HL-60/S4 (cell line): Measurements from ENCODE around the gene SFXN1.

Experiments used
- in situ Hi-C: fragments of 300-500 bp; cut with MboI; formaldehyde crosslinking; loops from 2 replicates; pipeline ENCODE4 v1.14.3; 2022; ENCODE audit warnings: low sequenced_read_pairs

Gene SFXN1

GRCh38 chr5:175535796-175536195 lies 57.4 kb downstream of the SFXN1 start:
- in situ Hi-C loops, result loop anchor here (5.0 kb wide), 1 partner anchor 162 kb away; no protein-coding TSS in a partner anchor

- in situ Hi-C loops, result loop anchor here (5.0 kb wide), 1 partner anchor 159 kb away; no protein-coding TSS in a partner anchor
Observed at GRCh38 chr5:175538576-175538975, 60.2 kb downstream of the SFXN1 start.

- in situ Hi-C loops, result loop anchor here (5.0 kb wide), 1 partner anchor 157 kb away; no protein-coding TSS in a partner anchor
Observed at GRCh38 chr5:175539936-175540335, 61.6 kb downstream of the SFXN1 start.

DNA sequence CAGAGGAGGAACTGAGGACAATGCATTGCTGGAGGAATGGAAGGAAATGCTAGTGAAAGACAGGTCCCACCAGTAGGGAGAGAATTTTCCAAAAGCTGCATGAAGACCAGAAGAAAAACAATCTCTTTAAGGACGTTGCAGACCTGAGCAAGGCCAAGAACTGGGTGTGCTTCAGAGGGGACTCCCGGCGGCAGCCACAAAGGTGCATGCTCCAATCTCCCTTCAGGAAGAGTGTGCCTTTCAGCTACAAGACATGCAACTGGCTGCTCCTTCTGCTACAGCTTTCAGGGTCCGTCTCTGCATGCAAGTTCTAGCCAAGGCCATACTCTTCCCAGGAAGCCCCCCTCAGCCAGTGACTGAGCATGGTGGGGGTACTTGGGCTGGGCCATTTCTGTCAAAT lies 62.9 kb downstream of the SFXN1 start:
- in situ Hi-C loops, result no loop called here

- in situ Hi-C loops, result no loop called here
Observed at GRCh38 chr5:175542232-175542965, 64.0 kb downstream of the SFXN1 start.

GRCh38 chr5:175542966-175543235 lies 64.5 kb downstream of the SFXN1 start:
- in situ Hi-C loops, result no loop called here

DNA sequence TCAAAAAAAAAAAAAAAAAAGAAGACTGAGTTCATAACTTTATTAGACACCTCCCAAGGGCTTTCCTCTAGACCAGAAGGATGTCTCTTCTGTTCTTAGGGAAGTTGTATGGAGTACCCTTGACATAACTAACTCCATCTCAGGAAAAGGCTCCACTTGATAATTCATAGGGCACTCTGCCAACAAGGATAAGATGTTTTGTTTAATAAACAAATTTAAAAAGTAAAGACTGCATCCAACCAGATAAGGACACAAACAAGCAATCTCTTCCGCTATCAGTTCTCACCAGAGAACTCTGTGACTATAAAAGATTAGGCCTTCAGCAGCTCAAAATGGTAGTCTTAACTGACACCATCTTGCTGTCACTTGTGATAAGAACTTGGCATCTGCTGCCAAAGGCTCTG lies 65.8 kb downstream of the SFXN1 start:
- in situ Hi-C loops, result no loop called here

- in situ Hi-C loops, result no loop called here
Observed at GRCh38 chr5:175544586-175544985, 66.2 kb downstream of the SFXN1 start.

- in situ Hi-C loops, result no loop called here
Observed at GRCh38 chr5:175547842-175548241, 69.5 kb downstream of the SFXN1 start.

- in situ Hi-C loops, result no loop called here
Observed at GRCh38 chr5:175548626-175549311, 70.4 kb downstream of the SFXN1 start.

GRCh38 chr5:175550055-175550805 lies 71.9 kb downstream of the SFXN1 start:
- in situ Hi-C loops, result no loop called here

- in situ Hi-C loops, result no loop called here
Observed at GRCh38 chr5:175551266-175551665, 72.9 kb downstream of the SFXN1 start.

- in situ Hi-C loops, result no loop called here
Observed at GRCh38 chr5:175554296-175554695, 75.9 kb downstream of the SFXN1 start.

DNA sequence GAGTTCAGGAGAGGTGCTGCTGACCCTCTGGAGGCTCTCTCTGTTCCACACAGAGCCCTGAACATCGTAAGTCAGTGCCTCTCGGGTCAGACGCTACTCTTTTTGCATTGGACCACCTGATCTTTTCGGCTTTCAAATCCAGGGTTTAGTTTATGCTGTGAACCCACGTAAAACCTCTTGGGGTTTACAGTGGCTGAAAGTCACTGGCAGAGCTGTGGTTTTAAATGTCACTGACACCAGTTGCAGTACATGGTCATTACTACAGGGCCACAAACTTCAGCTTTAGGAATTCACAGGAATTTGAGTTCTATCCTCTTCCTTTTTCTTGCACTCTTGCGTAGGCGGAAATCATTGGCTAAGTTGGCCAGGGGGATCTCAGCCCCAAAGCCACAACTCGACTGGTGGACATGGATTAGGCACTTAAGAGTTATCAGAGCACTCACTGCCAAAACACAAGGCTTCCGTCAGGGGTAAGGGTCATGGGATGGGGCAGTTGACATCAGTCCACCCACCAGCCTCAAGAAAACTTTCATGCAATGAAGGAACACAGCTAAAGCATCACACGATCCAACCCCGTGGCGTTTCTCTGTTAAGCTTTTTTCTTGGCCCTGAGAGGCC lies 76.9 kb downstream of the SFXN1 start:
- in situ Hi-C loops, result no loop called here

DNA sequence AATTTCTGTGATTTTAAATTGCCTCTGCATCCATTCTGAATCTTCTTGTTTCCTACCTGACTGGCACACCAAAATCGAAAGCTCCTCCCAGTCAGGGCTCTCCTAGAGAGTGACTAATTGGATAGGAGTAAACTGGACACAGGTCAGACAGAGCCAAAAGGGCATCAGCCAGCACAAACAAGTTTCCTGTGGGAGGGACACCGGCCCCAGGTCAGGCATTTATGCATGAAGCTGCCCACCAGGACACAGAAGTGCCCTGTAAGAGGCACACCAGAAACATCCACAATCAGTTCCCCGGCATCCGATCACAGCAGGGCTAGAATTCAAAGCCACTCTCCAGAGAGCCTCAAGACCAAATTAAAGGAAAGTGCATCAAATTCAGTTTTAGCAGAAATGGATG lies 78.4 kb downstream of the SFXN1 start:
- in situ Hi-C loops, result no loop called here

DNA sequence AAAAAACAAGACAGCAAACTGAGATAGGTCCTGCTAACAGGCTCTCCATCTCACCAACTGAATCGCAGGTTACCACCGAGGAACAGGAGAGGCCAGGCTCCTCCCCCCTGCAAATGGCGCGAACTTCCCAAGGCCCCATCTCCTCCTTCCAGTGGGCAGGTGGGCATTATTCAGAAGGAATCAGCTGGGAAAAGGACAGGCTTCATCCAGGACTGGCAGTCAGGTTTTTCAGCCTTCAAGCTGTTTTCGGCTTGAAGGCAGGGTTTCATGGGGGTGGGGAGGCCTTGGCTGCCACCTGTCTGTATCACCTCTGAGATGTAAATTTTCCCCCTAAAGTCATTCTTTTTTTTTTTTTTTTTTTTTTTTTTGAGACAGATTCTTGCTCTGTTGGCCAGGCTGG lies 79.4 kb downstream of the SFXN1 start:
- in situ Hi-C loops, result no loop called here

DNA sequence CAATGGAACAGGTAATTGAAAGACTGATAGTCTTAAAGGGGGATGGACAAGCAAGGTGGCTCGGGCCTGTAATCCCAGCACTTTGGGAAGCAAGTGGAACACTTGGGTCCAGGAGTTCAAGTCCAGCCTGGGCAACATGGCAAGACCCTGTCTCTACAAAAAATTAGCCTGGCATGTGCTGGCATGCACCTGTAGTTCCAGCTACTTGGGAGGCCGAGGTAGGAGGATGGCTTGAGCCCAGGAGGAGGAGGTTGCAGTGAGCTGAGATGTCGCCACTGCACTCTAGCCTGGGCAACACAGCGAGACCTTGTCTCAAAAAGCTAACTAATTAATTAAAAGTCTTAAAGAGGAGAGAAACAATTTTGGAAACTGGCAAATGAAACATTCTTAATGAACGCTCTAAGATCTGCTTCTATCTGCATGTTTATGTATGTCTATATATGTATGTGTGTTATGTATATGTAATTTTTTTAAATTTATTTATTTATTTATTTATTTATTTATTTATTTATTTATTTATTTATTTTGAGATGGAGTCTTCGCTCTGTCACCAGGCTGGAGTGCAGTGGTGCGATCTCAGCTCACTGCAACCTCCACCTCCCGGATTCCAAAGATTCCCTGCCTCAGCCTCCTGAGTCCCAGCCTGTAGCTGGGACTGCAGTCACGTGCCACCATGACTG lies 80.6 kb downstream of the SFXN1 start:
- in situ Hi-C loops, result no loop called here

GRCh38 chr5:175560011-175560410 lies 81.7 kb downstream of the SFXN1 start:
- in situ Hi-C loops, result no loop called here

DNA sequence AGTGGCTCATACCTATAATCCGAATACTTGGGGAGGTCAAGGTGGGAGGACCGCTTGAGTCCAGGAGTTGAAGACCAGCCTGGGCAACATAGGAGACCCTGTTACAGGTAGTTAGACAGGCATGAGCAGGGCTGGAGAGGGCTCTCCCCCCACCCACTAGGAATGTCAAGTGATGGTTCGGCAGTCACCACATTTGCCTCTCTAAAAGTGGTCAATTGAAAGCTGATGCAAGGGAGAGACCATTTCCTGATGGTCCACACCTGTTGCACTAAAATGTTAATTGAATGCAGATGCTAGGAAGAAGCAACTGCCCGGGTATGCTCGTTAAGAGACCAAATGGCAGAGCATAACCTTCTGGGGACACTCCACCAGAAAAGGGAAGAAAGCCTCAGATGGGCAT lies 82.7 kb downstream of the SFXN1 start:
- in situ Hi-C loops, result no loop called here

DNA sequence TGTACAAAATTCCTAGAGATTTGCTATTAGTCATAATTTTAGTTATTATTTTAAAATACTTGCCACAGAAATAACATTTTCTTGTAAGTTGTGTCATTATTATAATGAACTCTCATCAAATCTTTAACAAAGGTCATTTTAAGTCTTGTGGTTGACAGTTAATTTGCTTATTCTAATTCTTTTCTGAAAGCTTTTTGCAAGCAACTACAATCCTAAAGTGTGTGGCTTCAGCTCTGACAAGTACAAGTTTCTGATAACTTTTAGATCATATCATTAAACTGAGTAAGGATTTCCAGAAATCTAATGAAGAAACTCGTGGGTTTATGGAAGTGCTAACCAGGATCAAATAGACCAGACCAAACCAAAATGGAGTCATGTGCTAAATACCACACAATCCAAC lies 86.4 kb downstream of the SFXN1 start:
- in situ Hi-C loops, result no loop called here

DNA sequence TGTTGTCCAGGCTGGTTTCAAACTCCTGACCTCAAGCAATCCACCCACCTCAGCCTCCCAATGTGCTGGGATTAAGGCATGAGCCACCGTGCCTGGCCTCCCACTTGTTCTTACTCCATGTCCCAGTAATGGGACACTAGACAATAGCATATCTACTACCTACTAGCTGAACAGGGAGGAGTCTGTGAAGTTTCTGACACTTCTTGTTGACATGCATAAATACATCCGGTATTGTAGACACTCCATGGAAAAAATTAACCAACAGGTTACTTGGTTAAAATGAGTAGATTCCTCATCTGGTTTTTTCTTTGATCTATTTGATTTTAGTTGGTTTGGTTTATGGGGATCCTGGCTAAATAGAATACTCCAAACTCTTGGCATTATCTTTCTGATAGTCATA lies 88.3 kb downstream of the SFXN1 start:
- in situ Hi-C loops, result no loop called here
